ENCODE measurements around the gene MEGF9.

GRCh38 chr9:120567874-120568273 lies 146.4 kb downstream of the MEGF9 start:
- TF ChIP-seq EZH2phosphoT487 (IDR thresholded peaks at IDR 0.05; ENCODE audit: borderline replicate concordance, low read length) (no peak), CTCF (IDR thresholded peaks at IDR 0.05; ENCODE audit: low read depth, low read length, poor library complexity, severe bottlenecking) (no peak)

Data from DOHH2 (cell line).